ENCODE results near the gene NOSIP. TPM values are rescaled to one million over a fixed set of nuclear protein-coding genes. Genes with fewer than 3 reads are reported as not detected.

NOSIP gene
- total RNA-seq, 1 donor from 2014 or later: 49.9 TPM

- no peaks in the 10 kb centered on the region for H3K36me3 Mint-ChIP-seq (ENCODE audit: low read depth)
- H3K27me3 Mint-ChIP-seq: no peaks in the 10 kb centered on the region
- POLR2A ChIA-PET: no interaction called here
- peaks cover 22% of the 10 kb centered on the region for H3K4me1 Mint-ChIP-seq
- no peak for DNase-seq
- TF ChIP-seq CTCF (IDR thresholded peaks at IDR 0.05): no peak
- no peaks in the 10 kb centered on the region for H3K9me3 Mint-ChIP-seq
- CTCF ChIA-PET: no interaction called here
- intact Hi-C loops (cut with micrococcal nuclease): no loop called here
- no peak overlapping the region for H3K4me3 Mint-ChIP-seq
- ATAC-seq (ENCODE audit: low read depth): no peak
- H3K27ac Mint-ChIP-seq: no peak overlapping the region
Measured at GRCh38 chr19:49543032-49543431, 37.3 kb downstream of the NOSIP start.

- Mint-ChIP-seq H3K4me3 (no peak overlapping the region), H3K36me3 (ENCODE audit: low read depth) (no peaks in the 10 kb centered on the region), H3K9me3 (no peaks in the 10 kb centered on the region), H3K27ac (no peak overlapping the region), H3K27me3 (no peaks in the 10 kb centered on the region), H3K4me1 (peaks cover 28% of the 10 kb centered on the region)
- DNase-seq (no peak), ATAC-seq (ENCODE audit: low read depth) (no peak)
- CTCF ChIA-PET: no interaction called here
- POLR2A ChIA-PET: no interaction called here
- intact Hi-C loops (cut with micrococcal nuclease): no loop called here
- TF ChIP-seq CTCF (IDR thresholded peaks at IDR 0.05): no peak
Measured at GRCh38 chr19:49542446-49542845, 37.9 kb downstream of the NOSIP start.

- TF ChIP-seq CTCF (IDR thresholded peaks at IDR 0.05): no peak
- ChIA-PET CTCF (no interaction called here), POLR2A (interaction anchor here (0.6 to 0.7 kb wide), 4 partner anchors 29 to 333 kb away, joined by 3 to 9 read pairs (median 4); partner anchors contain the start of gene FCGRT)
- Mint-ChIP-seq H3K27ac (no peak overlapping the region), H3K36me3 (ENCODE audit: low read depth) (no peaks in the 10 kb centered on the region), H3K4me3 (no peak overlapping the region), H3K4me1 (peaks cover 30% of the 10 kb centered on the region), H3K27me3 (no peaks in the 10 kb centered on the region), H3K9me3 (no peaks in the 10 kb centered on the region)
- no peak for DNase-seq
- no peak for ATAC-seq (ENCODE audit: low read depth)
- intact Hi-C loops (cut with micrococcal nuclease): no loop called here
Measured at GRCh38 chr19:49541914-49542313, 38.4 kb downstream of the NOSIP start.

GRCh38 chr19:49539192-49539952, 41.0 kb downstream of the NOSIP start:
- peaks cover 42% of the 10 kb centered on the region for H3K4me1 Mint-ChIP-seq
- intact Hi-C loops (cut with micrococcal nuclease): no loop called here
- ChIA-PET POLR2A (no interaction called here), CTCF (interaction anchor here (1.9 kb wide), 1 partner anchor 7 kb away, joined by 8 read pairs; no protein-coding TSS in a partner anchor)
- H3K36me3 Mint-ChIP-seq (ENCODE audit: low read depth): no peaks in the 10 kb centered on the region
- no peak for TF ChIP-seq CTCF (IDR thresholded peaks at IDR 0.05)
- no peak overlapping the region for H3K4me3 Mint-ChIP-seq
- no peaks in the 10 kb centered on the region for H3K9me3 Mint-ChIP-seq
- ATAC-seq (ENCODE audit: low read depth) (no peak), DNase-seq (no peak)
- H3K27me3 Mint-ChIP-seq: no peaks in the 10 kb centered on the region
- no peak overlapping the region for H3K27ac Mint-ChIP-seq

DNA sequence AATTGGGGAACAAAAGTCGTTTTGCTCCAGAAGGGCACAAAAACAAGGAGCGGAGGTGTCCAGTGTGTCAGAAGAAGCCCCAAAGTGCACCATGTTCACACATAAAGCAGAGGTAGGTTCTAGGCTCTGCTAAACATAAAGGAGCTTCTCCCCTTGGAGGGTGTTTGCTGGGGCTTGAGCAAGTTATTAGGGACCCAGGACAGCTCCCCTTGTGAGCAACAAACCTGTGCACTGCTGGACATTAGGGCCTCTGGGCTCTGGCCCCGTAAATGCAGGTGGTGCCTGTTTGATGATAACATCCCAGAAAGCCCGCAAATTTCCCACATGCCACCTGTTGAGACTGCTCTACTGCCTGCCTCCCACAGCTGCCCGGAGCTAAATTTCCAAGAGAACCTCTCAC, 41.7 kb downstream of the NOSIP start:
- Mint-ChIP-seq H3K27me3 (no peaks in the 10 kb centered on the region), H3K4me3 (no peak overlapping the region), H3K9me3 (no peaks in the 10 kb centered on the region), H3K4me1 (peaks cover 42% of the 10 kb centered on the region), H3K36me3 (ENCODE audit: low read depth) (no peaks in the 10 kb centered on the region), H3K27ac (peak overlapping the region; percentile 53)
- no peak for DNase-seq
- POLR2A ChIA-PET: interaction anchor here (0.8 to 2.0 kb wide), 3 partner anchors 12 to 43 kb away, joined by 3 to 6 read pairs (median 5); partner anchors contain the start of genes FCGRT and RPS11
- TF ChIP-seq CTCF (IDR thresholded peaks at IDR 0.05): no peak
- ATAC-seq (ENCODE audit: low read depth): no peak
- intact Hi-C loops (cut with micrococcal nuclease): no loop called here
- CTCF ChIA-PET: interaction anchor here (1.9 kb wide), 1 partner anchor 8 kb away, joined by 8 read pairs; no protein-coding TSS in a partner anchor
